GM18511 (cell line): Measurements from ENCODE around the gene KLHDC10.
"Not testable (repeated sequence)": the region's sequence is repeated elsewhere in the genome, so short reads cannot be mapped to it uniquely, and the experiment has no call there.

Experiments
- ATAC-seq: cut with Tn5 transposase; IDR thresholded peaks from one replicate; pipeline ENCODE4 v1.9.1; 2021; ENCODE audit warnings: mild to moderate bottlenecking, moderate library complexity; ENCODE audit not compliant: unreplicated experiment

The KLHDC10 gene

DNA sequence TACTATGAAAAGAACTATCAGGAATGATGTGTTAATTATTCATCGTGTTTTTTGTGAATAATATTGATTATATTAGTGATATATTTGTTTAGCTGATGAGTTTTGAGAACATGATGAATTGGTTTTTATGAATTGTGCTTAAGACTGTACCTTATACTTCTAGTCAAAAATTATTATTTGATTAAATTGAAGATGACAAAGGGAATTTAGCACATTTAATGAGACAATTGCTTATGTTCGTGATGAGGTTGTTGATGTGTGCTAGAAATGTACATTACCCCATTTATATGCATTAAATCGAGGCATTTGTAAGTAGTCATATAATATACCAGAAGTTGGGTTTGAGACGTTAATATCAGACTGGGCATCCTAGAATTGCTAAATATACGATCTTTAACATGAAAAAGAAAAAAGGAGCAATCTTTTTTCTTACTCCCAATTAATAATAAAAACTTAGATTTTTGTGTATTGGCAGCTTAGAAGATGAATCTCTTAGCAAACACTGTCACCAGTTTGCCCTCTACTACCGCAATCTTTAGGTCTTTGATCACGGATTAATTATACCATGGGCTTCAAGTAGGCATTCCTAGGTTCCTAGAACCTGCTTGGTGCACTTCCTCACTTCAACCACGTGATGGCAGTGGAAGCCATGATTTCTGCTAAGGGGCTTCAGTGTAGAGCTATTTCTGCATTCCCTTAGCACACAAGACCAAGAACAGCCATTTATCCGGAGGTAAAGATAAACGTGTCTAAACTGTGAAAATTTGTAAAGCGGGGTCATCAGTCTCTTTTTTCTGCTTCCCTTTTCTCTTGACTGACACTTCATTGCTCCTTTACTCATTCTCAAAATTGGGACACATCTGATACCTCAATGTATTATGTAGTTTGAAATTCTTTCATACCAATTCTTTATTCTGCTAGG is 1.6 kb downstream of the KLHDC10 start:
- no peak for ATAC-seq

DNA sequence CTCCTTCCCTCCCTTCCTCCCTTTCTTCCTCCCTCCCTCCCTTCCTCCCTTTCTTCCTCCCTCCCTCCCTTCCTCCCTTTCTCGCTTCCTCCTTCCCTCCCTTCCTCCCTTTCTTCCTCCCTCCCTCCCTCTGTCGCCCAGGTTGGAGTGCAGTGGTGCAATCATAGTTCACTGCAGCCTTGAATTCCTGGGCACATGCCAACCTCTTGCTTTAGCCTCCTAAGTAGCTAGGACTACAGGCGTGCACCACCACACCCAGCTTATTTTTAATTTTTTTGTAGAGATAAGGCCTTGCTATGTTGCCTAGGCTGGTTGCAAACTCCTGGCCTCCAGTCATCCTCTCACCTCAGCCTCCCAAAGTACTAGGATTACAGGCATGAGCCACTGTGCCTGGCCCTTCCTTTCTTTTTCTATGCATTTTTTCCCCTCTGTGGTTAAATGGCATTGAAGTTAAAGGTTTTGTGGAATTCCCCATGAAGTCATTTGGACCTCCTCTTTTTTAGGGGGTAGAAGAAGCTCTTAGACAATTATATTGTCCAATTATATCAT is 9.6 kb downstream of the KLHDC10 start:
- ATAC-seq: no peak

DNA sequence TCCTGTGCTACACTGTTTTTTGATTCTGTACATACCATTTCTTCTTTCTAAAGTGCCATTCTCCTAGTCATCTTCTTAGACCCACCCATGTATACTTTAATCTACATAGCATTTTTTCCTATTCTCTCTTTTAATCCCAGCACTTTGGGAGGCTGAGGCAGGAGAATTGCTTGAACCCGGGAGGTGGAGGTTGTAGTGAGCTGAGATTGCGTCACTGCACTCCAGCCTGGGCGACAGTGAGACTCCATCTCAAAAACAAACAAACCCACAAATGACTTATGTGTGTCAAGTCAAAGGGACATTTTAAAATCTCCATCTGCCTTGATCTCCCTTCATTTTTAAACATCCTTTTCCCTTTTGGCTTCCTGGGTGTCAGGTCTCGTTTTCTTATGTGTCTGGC is 13.2 kb downstream of the KLHDC10 start:
- ATAC-seq: not testable (repeated sequence)

DNA sequence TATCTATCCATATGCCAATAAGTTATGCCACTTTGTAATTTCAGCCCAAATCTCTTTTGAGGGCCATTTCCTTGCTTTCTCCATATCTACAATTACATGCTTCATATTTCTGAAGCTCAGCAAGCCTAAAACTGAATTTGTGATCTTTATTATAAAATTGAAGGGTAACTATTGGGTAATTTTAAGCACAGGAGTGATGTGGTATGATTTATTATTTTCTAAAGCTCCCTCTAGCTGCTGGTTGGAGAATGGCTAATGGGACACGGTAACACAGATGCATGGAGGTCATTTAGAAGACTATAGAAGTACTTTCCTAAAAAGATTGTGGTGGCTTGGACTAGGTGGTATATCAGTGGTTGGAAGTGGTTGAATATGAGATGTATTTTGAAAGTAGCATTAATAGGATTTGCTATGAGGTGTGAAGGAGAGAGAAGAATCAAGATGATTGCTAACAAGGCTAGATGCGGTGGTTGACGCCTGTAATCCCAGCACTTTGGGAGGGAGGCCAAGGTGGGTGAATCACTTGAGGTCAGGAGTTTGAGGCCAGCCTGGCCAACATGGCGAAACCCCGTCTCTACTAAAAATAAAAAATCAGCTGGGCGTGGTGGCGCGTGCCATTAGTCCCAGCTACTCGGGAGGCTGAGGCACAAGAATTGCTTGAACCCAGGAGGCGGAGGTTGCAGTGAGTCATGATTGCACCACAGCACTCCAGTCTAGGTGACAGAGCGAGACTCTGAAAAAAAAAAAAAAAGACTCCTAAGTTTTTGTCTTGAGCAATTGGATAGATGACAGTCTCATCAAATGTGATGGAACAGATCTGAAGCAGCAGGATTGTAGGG is 13.9 kb downstream of the KLHDC10 start:
- no peak for ATAC-seq

DNA sequence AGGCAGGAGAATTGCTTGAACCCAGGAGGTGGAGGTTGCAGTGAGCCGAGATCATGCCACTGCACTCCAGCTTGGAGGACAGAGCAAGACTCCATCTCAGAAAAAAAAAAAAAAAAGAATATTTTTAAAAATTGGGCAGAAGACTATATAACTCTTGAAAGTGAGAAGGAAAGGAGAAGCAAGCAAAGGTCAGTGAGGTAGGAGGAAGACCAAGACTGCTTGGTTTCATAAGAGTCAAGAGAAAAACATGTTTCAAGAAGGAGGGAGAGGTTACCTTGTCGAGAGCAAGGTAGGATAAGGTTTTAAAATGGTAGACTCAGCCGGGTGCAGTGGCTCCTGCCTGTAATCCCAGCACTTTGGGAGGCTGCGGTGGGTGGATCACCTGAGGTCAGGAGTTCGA is 14.9 kb downstream of the KLHDC10 start:
- not testable (repeated sequence) for ATAC-seq

DNA sequence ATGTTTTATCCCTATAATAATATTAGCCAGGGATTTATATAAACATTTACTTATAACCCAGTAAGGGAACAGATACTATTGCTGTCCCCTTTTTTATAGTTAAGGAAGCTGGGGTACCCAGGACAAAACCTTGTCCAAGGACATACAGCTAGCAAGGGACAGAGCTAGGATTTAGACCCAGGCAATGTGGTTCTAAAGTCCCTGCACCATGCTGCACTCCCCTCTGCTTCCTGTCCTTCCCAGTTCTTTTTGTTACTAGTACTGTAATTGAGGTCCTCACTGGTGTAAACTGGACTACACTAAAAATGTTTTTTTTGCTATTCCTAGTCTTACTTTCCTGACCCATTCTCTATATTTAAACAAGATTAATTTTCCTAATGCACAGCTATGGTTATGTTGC is 16.6 kb downstream of the KLHDC10 start:
- no peak for ATAC-seq

DNA sequence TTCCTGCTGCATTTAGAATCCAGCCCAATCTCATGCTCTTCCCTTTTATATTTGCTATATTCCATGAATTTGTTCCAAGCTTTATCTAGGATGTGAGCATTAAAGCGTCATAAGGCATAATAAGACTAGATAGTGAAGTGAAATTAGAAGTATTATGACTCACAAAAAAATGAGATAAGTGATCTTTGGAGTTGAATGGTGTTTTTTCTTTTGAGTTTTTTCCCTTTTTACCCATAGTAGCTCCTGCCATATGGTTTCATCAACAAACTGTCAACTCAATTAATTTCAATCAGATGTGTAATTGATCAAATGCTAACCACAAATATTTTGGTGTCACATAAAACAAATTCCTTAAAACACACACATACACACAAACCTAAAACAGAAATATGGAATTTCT is 17.0 kb downstream of the KLHDC10 start:
- no peak for ATAC-seq

DNA sequence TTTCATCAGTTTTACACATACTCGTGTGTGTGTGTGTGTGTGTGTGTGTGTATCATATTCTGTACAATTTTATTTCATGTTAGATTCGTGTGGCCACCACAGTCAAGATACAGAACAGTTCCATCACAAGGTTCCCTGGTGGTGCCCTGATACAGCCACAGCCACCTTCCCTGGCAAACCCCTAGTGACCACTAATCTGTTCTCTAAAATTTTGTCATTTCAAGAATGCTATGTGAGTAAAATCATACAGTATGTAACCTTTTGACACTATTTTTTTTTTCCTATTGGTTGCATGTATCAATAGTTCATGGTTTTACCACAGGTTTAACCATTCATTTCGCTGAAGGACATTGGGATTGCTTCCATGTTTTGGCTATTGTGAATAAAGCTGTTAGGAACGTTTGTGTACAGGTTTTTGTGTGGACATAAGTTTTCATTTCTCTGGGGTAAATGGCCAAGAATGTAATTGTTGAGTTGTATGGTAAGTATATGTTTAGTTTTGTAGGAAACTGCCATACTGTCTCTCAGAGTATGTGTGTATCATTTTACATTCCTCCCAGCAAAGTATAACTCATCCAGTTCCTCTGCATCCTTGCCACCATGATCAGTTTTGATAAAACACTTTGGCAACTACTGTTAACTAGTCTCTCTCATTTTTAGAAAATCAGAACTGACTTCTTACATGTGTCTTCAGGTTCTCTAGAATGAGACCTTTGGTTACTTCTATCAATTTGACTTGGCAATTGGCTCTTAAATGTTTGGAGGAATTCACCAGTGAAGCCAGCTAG is 20.6 kb downstream of the KLHDC10 start:
- ATAC-seq: no peak

DNA sequence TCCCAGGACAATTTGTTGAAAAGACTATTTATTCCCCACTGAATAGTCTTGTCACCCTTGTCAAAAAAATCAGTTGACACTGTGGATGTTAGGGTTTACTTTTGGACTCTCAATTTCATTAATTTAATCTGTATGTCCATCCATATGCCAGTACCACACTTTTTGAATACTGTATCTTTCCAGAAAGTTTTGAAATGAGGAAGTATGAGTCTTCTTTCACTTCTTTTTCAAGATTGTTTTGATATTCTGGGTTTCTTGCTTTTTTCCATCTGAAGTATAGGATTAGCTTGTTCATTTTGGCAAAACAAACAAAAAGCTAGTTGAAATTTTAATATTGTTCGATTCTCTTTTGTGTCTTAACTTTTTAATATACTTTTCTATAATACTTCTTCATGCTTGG is 21.7 kb downstream of the KLHDC10 start:
- ATAC-seq: no peak

DNA sequence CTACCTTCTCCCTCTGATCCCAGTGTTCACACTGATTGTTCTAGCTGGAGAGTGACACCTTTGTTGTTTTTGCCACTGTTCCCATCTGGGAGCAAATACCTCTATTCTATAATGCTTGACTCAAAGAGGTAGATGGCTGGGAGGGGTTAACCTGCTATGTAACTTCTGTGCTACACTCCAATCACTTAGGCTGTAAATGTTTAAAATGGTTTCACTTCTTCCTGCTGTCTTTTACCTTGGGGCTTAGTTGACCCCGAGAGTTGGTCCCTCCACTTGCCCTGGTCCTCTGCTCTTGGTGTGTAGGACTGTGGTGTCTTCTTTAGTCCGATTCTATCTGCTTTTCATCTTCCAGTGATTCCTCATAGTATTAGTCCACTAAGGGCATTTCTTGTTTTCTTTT is 22.3 kb downstream of the KLHDC10 start:
- no peak for ATAC-seq

DNA sequence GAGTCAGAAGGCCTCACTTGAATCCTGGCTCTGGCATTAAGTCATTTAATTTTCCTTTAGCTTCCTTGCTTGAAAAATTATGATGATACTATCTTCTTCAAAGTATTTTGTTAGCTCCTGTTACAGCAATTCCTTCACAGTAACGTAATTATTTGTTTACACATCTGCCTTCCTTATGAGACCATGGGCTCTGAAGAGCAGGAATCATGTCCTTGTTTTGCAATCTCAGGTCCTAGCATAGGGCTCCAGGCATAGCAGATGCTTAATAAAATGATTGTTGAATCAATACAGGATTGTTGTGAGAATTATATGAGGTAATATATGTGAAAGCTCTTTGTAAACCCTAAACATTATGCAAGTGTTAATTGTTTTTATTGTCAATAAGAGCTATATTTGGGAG is 25.5 kb downstream of the KLHDC10 start:
- no peak for ATAC-seq

DNA sequence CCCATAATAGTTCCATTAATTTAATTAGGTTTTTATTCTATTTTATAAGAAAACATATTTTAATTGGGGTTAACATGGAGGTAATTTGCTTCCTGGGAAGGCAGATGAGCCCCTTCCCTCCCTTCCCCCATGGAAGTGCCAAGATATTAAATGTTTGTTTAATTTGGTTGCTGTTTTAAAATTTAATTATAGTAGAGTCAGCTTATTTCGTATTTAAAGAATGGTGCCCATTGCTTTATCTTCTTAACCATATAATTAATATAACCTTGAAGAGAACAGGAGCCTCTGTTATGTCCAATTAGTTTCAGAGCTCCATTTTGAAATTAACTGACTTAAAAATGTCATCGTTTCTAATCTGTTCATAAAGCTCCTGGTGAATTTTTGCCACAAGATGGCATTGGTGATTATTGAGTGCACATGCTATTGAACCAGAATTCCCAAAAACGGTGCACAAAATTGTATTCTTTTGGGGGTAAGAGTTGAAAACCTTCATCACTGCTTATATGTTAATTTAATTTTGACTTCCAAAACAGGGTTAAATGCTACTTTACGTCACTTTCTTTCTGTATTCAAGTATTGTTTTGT is 26.0 kb downstream of the KLHDC10 start:
- no peak for ATAC-seq

DNA sequence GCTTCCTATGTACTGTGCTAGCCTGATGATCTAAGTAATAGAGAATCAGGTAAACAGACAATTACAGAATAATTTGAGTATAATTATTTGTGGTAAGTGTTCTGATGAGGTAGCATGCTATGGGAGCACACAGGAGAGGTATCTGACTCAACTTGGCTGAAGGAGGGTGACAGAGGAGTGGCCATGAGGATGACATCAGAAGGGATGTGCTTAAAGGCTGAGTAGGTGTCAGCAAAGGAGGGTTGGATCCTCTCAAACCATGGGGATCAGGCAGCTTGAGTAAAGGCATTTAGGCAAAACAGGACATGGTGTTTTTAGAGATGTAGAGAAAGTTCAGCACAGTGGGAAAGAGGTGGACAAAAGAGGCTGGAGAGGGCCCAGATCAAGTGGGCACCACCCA is 29.0 kb downstream of the KLHDC10 start:
- no peak for ATAC-seq

DNA sequence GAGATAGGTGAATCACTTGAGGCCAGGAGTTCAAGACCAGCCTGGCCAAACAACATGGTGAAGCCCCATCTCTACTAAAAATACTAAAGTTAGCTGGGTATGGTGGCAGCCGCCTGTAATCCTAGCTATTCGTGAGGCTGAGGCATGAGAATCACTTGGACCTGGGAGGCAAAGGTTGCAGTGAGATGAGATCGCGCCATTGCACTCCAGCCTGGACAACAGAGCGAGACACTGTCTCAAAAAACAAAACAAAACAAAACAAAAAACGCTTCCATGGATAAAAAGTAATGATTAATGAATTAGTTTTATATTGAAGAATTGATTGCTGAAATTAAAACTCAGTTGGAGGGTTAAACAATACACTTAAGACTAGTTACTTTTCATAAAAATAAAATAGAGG is 32.3 kb downstream of the KLHDC10 start:
- ATAC-seq: no peak

DNA sequence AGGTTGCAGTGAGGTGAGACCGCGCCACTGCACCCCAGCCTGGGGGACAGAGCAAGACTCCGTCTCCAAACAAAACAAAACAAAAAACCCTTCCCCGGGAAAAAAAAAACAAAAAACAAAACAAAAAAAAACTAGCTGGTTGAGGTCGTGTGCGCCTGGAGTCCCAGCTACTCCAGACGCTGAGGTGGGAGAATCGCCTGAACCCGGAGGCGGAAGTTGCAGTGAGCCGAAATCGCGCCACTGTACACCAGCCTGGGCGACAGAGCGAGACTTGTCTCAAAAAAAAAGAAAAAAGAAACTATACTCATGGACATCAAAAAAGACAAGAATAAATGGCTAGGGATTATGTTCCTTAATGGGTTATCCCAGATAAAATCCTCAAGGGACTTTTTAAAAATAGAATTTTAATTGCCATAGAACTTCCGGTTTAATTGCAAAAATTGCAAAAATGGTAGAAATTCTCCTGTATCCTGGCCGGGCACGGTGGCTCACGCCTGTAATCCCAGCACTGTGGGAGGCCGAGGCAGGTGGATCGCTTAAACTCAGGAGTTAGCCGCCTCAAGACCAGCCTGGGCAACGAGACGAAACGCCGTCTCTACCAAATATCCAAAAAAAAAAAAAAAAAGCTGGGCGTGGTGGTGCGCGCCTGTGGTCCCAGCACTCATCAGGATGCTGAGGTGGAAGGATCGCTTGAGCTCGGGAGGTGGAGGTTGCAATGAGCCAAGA is 37.8 kb downstream of the KLHDC10 start:
- no peak for ATAC-seq

DNA sequence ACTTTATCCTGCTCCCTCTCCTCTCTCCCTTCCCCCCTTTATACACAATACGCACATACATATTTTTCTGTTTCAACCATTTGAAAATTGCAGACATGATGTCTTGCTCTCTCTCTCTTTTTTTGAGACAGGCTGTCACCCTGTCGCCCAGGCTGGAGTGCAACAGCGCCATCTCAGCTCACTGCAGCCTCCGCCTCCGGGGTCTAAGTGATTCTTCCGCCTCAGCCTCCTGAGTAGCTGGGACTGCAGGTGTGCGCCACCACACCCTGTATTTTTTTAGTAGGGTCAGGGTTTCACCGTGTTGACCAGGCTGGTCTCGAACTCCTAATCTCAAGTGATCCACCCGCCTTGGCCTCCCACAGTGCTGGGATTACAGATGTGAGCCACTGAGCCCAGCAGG is 38.5 kb downstream of the KLHDC10 start:
- no peak for ATAC-seq

DNA sequence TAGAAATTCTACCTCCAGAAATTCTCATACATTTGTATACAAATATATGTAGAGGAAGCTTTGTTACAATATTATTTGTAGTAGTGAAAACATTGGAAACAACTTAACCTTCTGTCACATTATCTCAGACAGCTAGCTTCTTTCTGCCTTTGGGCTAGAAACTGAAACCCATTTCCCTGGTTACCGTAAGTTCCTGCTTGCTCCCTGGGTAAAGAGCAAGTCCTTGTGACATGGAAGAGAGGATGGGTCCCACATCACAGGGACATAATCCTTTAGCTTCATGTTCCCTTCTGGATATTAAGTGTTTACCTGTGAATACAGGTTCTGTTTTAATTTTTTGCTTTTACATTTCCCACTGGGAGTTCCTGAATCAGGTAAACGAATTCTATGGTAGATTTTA is 41.8 kb downstream of the KLHDC10 start:
- ATAC-seq: no peak

DNA sequence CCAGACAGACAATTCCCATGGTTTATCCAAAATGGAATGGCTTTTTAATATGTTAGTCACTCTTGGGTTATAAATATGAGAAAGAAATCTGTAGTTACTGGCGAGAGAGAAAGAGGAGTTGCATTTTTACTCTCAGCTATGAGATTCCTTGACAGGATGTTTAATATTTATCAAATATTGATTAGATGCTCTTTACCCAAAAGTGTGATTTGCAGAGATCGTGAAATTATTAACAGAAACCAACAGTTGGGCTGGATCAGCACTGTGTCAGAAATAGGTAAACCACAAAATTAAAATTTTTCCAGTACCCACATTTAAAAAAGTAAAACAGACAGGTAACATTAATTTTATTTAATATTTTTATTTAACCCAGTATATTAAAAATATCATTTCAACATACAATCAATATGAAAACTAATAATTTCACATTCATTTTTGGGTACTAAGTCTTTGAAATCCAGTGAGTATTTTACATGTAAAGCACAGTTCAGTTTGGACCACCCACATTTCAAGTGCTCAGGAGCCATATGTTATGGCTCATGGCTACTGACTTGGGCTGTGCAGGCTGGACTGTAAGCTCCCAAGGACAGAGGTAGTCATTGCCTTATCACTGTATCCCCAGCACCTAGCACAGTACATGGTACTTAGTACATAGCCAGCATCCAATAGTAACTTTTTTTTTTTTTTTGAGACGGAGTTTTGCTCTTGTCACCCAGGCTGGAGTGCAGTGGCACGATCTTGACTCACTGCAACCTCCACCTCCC is 42.5 kb downstream of the KLHDC10 start:
- no peak for ATAC-seq

DNA sequence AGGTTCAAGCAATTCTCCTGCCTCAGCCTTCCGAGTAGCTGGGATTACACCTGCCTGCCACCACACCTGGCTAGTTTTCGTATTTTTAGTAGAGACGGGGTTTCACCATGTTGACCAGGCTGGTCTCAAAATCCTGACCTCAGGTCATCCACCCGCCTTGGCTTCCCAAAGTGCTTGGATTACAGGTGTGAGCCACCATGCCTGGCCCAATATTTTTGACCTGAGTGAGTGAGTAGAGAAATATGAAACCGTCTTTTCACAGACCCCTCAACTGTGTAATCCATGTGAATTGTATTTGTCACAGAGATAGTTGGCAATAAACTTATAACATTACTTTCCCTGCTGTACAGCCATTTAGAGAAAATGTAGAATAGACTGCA is 43.1 kb downstream of the KLHDC10 start:
- ATAC-seq: not testable (repeated sequence)
